Measurements from ENCODE around the gene ZMYND8.

GRCh38 chr20:47278907-47279348 is 77.6 kb downstream of the ZMYND8 start:
- no peak for TF ChIP-seq CTCF (IDR thresholded peaks at IDR 0.05)
- no peak for TF ChIP-seq SIN3A (IDR thresholded peaks at IDR 0.05; ENCODE audit: borderline replicate concordance, insufficient read depth, low read depth, low read length)
- TF ChIP-seq REST (IDR thresholded peaks at IDR 0.05; ENCODE audit: insufficient read depth in 1 of 2, low read depth in 2 of 2, low read length in 1 of 2) = no peak

Measured in Panc1 (cell line).